MCF 10A (cell line): ENCODE data around the gene NBEAL2. TPM values are rescaled to one million over a fixed set of nuclear protein-coding genes. Genes with fewer than 3 reads are reported as not detected.

Experiments used
- BruUV-seq: library from RNA; stranded (reverse); fragments of 400-500 nt; replicated peaks from 2 replicates; lab custom pipeline; 2021; lab: Mats Ljungman, UMichigan
- CTCF ChIA-PET: fragments of 300-600 bp; sonication (Branson Sonifier 250); formaldehyde crosslinking; extraction: SDS; loops from one replicate; lab custom pipeline; 2021; ENCODE audit warnings: antibody characterized with exemption, inconsistent platforms; lab: Yijun Ruan, JAX
- POLR2A ChIA-PET: fragments of 300-600, 350-650 bp; sonication (Branson Sonifier 250); formaldehyde crosslinking; extraction: SDS; loops from one replicate; lab custom pipeline; 2020; ENCODE audit warnings: antibody characterized with exemption, inconsistent platforms; lab: Yijun Ruan, JAX
- DNase-seq: peaks from one replicate; pipeline ENCODE4 v3.0.0-alpha.2; 2018; ENCODE audit not compliant: unreplicated experiment
- H3K27ac Mint-ChIP-seq: one replicate; pipeline ENCODE4 v1.8.0; 2022; ENCODE audit warnings: mild to moderate bottlenecking, low read depth, mixed read lengths; ENCODE audit not compliant: unreplicated experiment
- H3K27me3 Mint-ChIP-seq: one replicate; pipeline ENCODE4 v1.8.0; 2022; ENCODE audit warnings: mixed read lengths; ENCODE audit not compliant: insufficient read depth, unreplicated experiment
- H3K36me3 Mint-ChIP-seq: one replicate; pipeline ENCODE4 v1.8.0; 2022; ENCODE audit warnings: mild to moderate bottlenecking, moderate library complexity, mixed read lengths; ENCODE audit not compliant: insufficient read depth, unreplicated experiment
- H3K4me1 Mint-ChIP-seq: one replicate; pipeline ENCODE4 v1.8.0; 2022; ENCODE audit warnings: mixed read lengths; ENCODE audit not compliant: insufficient read depth, unreplicated experiment
- H3K4me3 Mint-ChIP-seq: one replicate; pipeline ENCODE4 v1.8.0; 2022; ENCODE audit warnings: mild to moderate bottlenecking, moderate library complexity, mixed read lengths; ENCODE audit not compliant: unreplicated experiment
- H3K9me3 Mint-ChIP-seq: one replicate; pipeline ENCODE4 v1.8.0; 2022; ENCODE audit warnings: mixed read lengths; ENCODE audit not compliant: unreplicated experiment
- intact Hi-C: fragments of 100-400 bp; cut with micrococcal nuclease; formaldehyde crosslinking; loops from 2 replicates; pipeline ENCODE4 v1.14.1; 2022
- total RNA-seq: library from RNA; stranded (reverse); gene quantifications from 2 replicates; pipeline ENCODE4 v1.2.3, GENCODE V29; 2022
- TF ChIP-seq, protein P1 (sequence below): fragments of 200-600 bp; IDR thresholded peaks from one replicate; pipeline ENCODE4 v1.8.0; 2022; ENCODE audit warnings: antibody characterized with exemption, mild to moderate bottlenecking; ENCODE audit not compliant: unreplicated experiment

Gene NBEAL2
- total RNA-seq, 1 experiment from 2014 or later: 14.2 TPM

DNA sequence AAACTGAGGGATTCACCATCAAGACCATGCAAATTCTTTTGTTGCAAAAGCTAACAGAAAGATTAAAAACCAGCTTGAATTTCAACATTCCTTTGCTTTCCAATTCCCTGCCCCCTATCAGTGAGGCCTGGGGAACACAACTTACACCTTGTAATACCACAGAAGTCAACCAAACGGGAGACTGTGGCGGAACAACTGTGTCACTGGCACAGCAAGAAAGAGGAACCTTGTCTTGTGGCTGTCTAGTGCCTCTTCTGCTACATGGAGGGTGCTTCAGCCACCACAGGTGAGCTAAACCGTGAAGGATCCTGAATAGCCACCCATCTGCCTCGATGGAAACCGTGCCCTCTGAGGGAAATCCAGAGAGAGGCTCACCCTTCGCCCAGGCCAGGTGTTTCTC, 14.3 kb upstream of the NBEAL2 start:
- TF ChIP-seq, protein P1, sequence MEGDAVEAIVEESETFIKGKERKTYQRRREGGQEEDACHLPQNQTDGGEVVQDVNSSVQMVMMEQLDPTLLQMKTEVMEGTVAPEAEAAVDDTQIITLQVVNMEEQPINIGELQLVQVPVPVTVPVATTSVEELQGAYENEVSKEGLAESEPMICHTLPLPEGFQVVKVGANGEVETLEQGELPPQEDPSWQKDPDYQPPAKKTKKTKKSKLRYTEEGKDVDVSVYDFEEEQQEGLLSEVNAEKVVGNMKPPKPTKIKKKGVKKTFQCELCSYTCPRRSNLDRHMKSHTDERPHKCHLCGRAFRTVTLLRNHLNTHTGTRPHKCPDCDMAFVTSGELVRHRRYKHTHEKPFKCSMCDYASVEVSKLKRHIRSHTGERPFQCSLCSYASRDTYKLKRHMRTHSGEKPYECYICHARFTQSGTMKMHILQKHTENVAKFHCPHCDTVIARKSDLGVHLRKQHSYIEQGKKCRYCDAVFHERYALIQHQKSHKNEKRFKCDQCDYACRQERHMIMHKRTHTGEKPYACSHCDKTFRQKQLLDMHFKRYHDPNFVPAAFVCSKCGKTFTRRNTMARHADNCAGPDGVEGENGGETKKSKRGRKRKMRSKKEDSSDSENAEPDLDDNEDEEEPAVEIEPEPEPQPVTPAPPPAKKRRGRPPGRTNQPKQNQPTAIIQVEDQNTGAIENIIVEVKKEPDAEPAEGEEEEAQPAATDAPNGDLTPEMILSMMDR: no peak
- intact Hi-C loops: no loop called here
- H3K4me3 Mint-ChIP-seq: no peak overlapping the region
- BruUV-seq: no TSS peak
- no peaks in the 10 kb centered on the region for H3K9me3 Mint-ChIP-seq
- CTCF ChIA-PET: interaction anchor here (1.0 to 1.8 kb wide), 2 partner anchors 10 to 41 kb away, joined by 4 to 5 read pairs; no protein-coding TSS in a partner anchor
- H3K36me3 Mint-ChIP-seq: peaks cover 15% of the 10 kb centered on the region
- no peaks in the 10 kb centered on the region for H3K27me3 Mint-ChIP-seq
- DNase-seq: no peak
- peaks cover 35% of the 10 kb centered on the region for H3K4me1 Mint-ChIP-seq
- no peak overlapping the region for H3K27ac Mint-ChIP-seq
- POLR2A ChIA-PET: interaction anchor here (1.8 kb wide), 1 partner anchor 17 kb away, joined by 5 read pairs; no protein-coding TSS in a partner anchor

DNA sequence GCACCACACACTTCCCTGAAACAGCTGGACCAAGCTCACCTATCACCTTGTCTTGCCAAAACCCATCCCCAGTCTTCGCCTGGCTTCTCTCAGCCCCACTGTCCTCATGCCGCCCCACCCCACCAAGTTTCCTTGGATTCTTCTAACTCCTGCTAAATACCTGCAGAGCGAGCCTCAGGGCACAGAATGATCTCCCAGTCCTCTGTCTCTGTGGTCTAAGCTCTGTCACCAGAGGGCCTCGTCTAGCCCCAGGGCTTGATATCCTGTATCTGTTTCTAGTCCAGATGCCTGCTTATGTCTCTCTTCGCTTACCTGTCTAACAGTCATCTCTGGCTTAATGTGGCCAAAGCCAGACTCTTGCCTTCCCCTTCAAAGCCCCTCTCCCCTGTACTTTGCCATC, 12.7 kb upstream of the NBEAL2 start:
- intact Hi-C loops: no loop called here
- Mint-ChIP-seq H3K36me3 (peaks cover 28% of the 10 kb centered on the region), H3K27ac (no peak overlapping the region), H3K4me3 (no peak overlapping the region), H3K27me3 (no peaks in the 10 kb centered on the region), H3K4me1 (peaks cover 30% of the 10 kb centered on the region), H3K9me3 (no peaks in the 10 kb centered on the region)
- no peak for DNase-seq
- CTCF ChIA-PET: interaction anchor here (0.6 kb wide), 1 partner anchor 415 kb away, joined by 3 read pairs; no protein-coding TSS in a partner anchor
- TF ChIP-seq, protein P1: no peak
- POLR2A ChIA-PET: interaction anchor here (1.8 kb wide), 1 partner anchor 19 kb away, joined by 5 read pairs; no protein-coding TSS in a partner anchor
- no TSS peak for BruUV-seq

DNA sequence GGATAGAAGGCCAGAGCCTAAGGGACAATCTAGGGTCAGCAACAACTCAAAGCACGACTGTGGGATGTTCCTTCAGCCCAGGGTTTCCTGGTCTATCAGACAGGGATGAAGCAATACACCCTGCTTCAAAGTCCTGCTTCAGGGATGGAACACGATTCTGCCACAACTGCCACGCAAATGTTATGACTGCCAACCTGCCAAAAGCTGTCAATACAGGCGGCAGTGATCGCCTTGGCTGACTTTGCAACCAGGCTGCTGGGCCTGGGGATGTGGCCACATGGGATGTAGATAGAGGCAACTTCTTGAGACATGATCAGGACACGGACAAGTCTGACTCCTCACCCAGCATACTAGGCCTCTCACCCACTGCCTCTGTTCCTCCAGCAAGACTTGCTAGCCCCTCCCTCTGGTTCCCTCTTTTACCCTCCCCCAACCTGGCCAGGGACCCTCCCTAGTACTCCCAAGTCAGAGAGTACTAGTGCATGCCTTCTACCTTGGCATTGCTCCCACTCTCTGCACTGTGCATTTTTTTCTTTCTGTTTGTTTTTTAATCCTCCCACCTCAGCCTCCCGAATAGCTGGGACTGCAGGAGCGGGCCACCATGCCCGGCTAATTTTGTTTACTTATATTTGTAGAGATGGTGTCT, 10.6 kb upstream of the NBEAL2 start:
- no peak overlapping the region for H3K4me3 Mint-ChIP-seq
- H3K4me1 Mint-ChIP-seq: peaks cover 33% of the 10 kb centered on the region
- H3K27me3 Mint-ChIP-seq: no peaks in the 10 kb centered on the region
- DNase-seq: no peak
- BruUV-seq: no TSS peak
- peaks cover 45% of the 10 kb centered on the region for H3K36me3 Mint-ChIP-seq
- CTCF ChIA-PET: interaction anchor here (1.8 kb wide), 1 partner anchor 33 kb away, joined by 5 read pairs; no protein-coding TSS in a partner anchor
- TF ChIP-seq, protein P1: no peak
- H3K9me3 Mint-ChIP-seq: no peaks in the 10 kb centered on the region
- intact Hi-C loops: no loop called here
- no peak overlapping the region for H3K27ac Mint-ChIP-seq
- POLR2A ChIA-PET: interaction anchor here (1.6 kb wide), 1 partner anchor 11 kb away, joined by 3 read pairs; the partner anchor contains the start of gene NBEAL2

DNA sequence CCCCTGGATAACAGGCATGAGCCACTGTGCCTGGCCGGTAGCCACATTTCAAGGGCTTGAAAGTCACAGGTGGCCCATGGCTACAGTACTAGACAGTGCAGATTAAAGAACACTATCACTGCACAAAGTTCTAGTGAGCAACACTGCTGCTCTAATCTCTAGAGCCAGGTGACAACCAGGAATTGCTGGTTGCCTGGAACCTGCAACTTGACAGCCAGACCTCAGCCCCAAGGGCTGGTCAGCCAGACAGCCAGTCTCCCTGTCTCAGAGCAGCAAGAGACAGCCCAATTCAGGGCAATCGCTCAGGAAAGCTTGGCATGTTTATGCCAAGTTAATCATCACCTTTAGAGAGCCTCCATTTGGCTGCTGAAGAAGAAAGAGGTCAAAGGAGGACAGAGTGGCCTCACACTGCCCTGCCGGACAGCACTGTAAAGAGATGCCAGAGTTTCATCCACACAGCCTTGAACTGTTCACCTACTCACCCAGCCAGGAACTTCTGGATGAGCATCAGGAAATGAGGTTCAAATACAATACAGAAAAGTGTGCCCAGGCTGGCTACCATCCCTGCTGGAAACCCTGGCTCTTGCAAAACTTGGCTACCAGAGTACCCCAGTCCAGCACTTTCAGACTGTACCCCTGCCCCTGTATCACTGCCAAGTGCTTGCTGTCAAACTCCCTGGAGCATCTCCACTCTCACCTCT, 8.9 kb upstream of the NBEAL2 start:
- peaks cover 54% of the 10 kb centered on the region for H3K36me3 Mint-ChIP-seq
- BruUV-seq: no TSS peak
- TF ChIP-seq, protein P1: no peak
- H3K27me3 Mint-ChIP-seq: no peaks in the 10 kb centered on the region
- CTCF ChIA-PET: interaction anchor here (1.8 kb wide), 1 partner anchor 35 kb away, joined by 5 read pairs; no protein-coding TSS in a partner anchor
- H3K27ac Mint-ChIP-seq: peak overlapping the region; percentile 7
- DNase-seq: no peak
- POLR2A ChIA-PET: interaction anchor here (0.6 to 0.8 kb wide), 2 partner anchors 9 to 1153 kb away, joined by 3 read pairs; partner anchors contain the start of gene NBEAL2
- intact Hi-C loops: no loop called here
- no peaks in the 10 kb centered on the region for H3K9me3 Mint-ChIP-seq
- peaks cover 45% of the 10 kb centered on the region for H3K4me1 Mint-ChIP-seq
- no peak overlapping the region for H3K4me3 Mint-ChIP-seq
